PC-3 (cell line): ENCODE results near the gene CACNA2D2. TPM values are rescaled to one million over a fixed set of nuclear protein-coding genes. Genes with fewer than 3 reads are reported as not detected.
A peak's percentile ranks its signal among the peaks of the same experiment; 100 is the strongest.

Source experiments
- ATAC-seq: fragments of 200-7000 bp; cut with Tn5 transposase; 2 replicates; pipeline ENCODE4 v1.9.1; 2020; ENCODE audit warnings: mild to moderate bottlenecking, moderate library complexity
- BruUV-seq: library from RNA; stranded (reverse); fragments of 400-500 nt; replicated peaks from 2 replicates; lab custom pipeline; 2021; lab: Mats Ljungman, UMichigan
- CTCF ChIA-PET: fragments of 300-600 bp; sonication (Branson Sonifier 250); formaldehyde crosslinking; loops from one replicate; lab custom pipeline; 2022; ENCODE audit warnings: antibody characterized with exemption; lab: Charles Lee
- POLR2A ChIA-PET: fragments of 300-600 bp; sonication (Branson Sonifier 250); formaldehyde crosslinking; loops from one replicate; lab custom pipeline; 2022; ENCODE audit warnings: antibody characterized with exemption; ENCODE audit not compliant: unreplicated experiment; lab: Charles Lee
- DNase-seq: peaks from one replicate; pipeline ENCODE4 v3.0.0-alpha.2; 2015
- H2AFZ ChIP-seq: fragments of 300-600 bp; sonication (generic); 2 replicates; pipeline ENCODE4 v1.6.0; 2016; ENCODE audit warnings: antibody characterized with exemption, low read length
- H3F3A ChIP-seq: fragments of 300-600 bp; sonication (generic); one replicate; pipeline ENCODE4 v1.6.0; 2017; ENCODE audit warnings: antibody characterized with exemption, low read length, control low read depth, mild to moderate bottlenecking; ENCODE audit not compliant: unreplicated experiment
- H3K27ac ChIP-seq: fragments of 300-600 bp; sonication (generic); 2 replicates; pipeline ENCODE4 v1.5.1; 2016; ENCODE audit warnings: mild to moderate bottlenecking, low read length
- H3K27me3 ChIP-seq: fragments of 300-600 bp; sonication (generic); 2 replicates; pipeline ENCODE4 v1.6.1; 2016; ENCODE audit warnings: low read length, mixed read lengths
- H3K36me3 ChIP-seq: fragments of 300-600 bp; sonication (generic); 2 replicates; pipeline ENCODE4 v1.6.1; 2016; ENCODE audit warnings: low read depth, mixed run types, low read length, mixed read lengths
- H3K4me1 ChIP-seq: fragments of 300-600 bp; sonication (generic); 2 replicates; pipeline ENCODE4 v1.5.1; 2016; ENCODE audit warnings: low read length; ENCODE audit not compliant: insufficient read depth
- H3K4me2 ChIP-seq: fragments of 300-600 bp; sonication (generic); 2 replicates; pipeline ENCODE4 v1.6.0; 2016; ENCODE audit warnings: low read length
- H3K4me3 ChIP-seq: fragments of 300-600 bp; sonication (generic); 2 replicates; pipeline ENCODE4 v1.5.1; 2016; ENCODE audit warnings: mild to moderate bottlenecking, low read length, mixed read lengths
- H3K79me2 ChIP-seq: fragments of 300-600 bp; sonication (generic); 2 replicates; pipeline ENCODE4 v1.6.1; 2017; ENCODE audit warnings: low read length, mixed read lengths
- H3K9ac ChIP-seq: fragments of 300-600 bp; sonication (generic); 2 replicates; pipeline ENCODE4 v1.6.0; 2016; ENCODE audit warnings: mild to moderate bottlenecking, low read length
- H3K9me2 ChIP-seq: fragments of 300-600 bp; sonication (generic); replicated peaks from 2 replicates; pipeline ENCODE4 v1.6.1; 2016; ENCODE audit warnings: mixed run types, low read length, mixed read lengths
- H3K9me3 ChIP-seq: fragments of 300-600 bp; sonication (generic); 2 replicates; pipeline ENCODE4 v1.6.1; 2016; ENCODE audit warnings: low read length, mixed read lengths
- H4K20me1 ChIP-seq: fragments of 300-600 bp; sonication (generic); 2 replicates; pipeline ENCODE4 v1.6.1; 2016; ENCODE audit warnings: low read length, mixed read lengths
- CTCF ChIP-seq: fragments of 300-600 bp; sonication (generic); conservative IDR thresholded peaks from 2 replicates; pipeline ENCODE4 v1.5.1; 2017; ENCODE audit warnings: antibody characterized with exemption, low read depth, mild to moderate bottlenecking, low read length
- EZH2 ChIP-seq: fragments of 300-600 bp; sonication (generic); IDR thresholded peaks from one replicate; pipeline ENCODE4 v1.6.1; 2017; ENCODE audit warnings: antibody characterized with exemption, mild to moderate bottlenecking, low read length; ENCODE audit not compliant: unreplicated experiment
- EZH2phosphoT487 ChIP-seq: fragments of 300-600 bp; sonication (generic); IDR thresholded peaks from 2 replicates; pipeline ENCODE4 v1.6.1; 2018; ENCODE audit warnings: mild to moderate bottlenecking, antibody characterized with exemption, low read length, borderline replicate concordance
- intact Hi-C: fragments of 100-400 bp; cut with micrococcal nuclease; formaldehyde crosslinking; loops from 2 replicates; pipeline ENCODE4 v1.9.0; 2023
- total RNA-seq: library from RNA; depleted of rRNA; stranded (reverse); fragments of >200 nt; gene quantifications from 2 replicates; pipeline ENCODE4 v1.2.3, GENCODE V29; 2014

Gene CACNA2D2
- total RNA-seq, 1 experiment from 2014 or later, result 0.44 TPM

DNA sequence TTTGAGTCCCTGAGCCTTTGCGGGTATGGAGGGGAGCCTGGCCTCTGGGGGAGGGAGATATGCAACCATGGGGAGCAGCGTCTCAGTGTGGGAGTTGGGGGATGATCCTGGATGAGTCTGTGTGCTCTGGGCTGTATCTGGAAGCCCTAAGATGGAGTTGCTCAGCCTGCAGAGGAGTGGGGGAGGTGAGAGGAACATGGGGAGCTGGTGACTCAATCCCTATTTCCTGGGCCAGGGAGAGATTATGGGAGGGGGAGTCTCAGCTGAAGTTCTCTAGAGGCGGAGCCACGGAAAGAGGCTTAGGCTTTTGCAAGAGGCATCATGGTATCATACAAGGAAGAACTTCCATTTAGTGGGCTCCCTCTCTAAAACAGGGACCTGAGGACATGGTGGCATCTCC is 84.6 kb downstream of the CACNA2D2 start:
- Histone ChIP-seq H3K4me1 (no peaks in the 10 kb centered on the region), H3K9me2 (no peaks in the 10 kb centered on the region), H3K9me3 (no peaks in the 10 kb centered on the region), H4K20me1 (no peaks in the 10 kb centered on the region), H3K9ac (no peak overlapping the region), H3K79me2 (no peaks in the 10 kb centered on the region), H3K27ac (no peak overlapping the region), H3F3A (no peaks in the 10 kb centered on the region), H3K4me2 (no peak overlapping the region), H3K36me3 (no peaks in the 10 kb centered on the region), H3K4me3 (no peak overlapping the region), H3K27me3 (no peaks in the 10 kb centered on the region), H2AFZ (no peak overlapping the region)
- no TSS peak for BruUV-seq
- intact Hi-C loops, result no loop called here
- TF ChIP-seq EZH2 (no peak), CTCF (no peak), EZH2phosphoT487 (no peak)
- POLR2A ChIA-PET, result no interaction called here
- ATAC-seq (no peak), DNase-seq (no peak)
- CTCF ChIA-PET, result no interaction called here

GRCh38 chr3:50417637-50418033 is 85.8 kb downstream of the CACNA2D2 start:
- ChIA-PET CTCF (no interaction called here), POLR2A (no interaction called here)
- Histone ChIP-seq H3K27me3 (no peaks in the 10 kb centered on the region), H3K9me2 (no peaks in the 10 kb centered on the region), H3K9ac (no peak overlapping the region), H3K9me3 (no peaks in the 10 kb centered on the region), H3K79me2 (no peaks in the 10 kb centered on the region), H4K20me1 (no peaks in the 10 kb centered on the region), H3K4me1 (no peaks in the 10 kb centered on the region), H3K4me2 (no peak overlapping the region), H3K4me3 (no peak overlapping the region), H3K27ac (no peak overlapping the region), H3K36me3 (no peaks in the 10 kb centered on the region), H3F3A (no peaks in the 10 kb centered on the region), H2AFZ (no peak overlapping the region)
- intact Hi-C loops, result no loop called here
- no peak for TF ChIP-seq EZH2
- no peak for TF ChIP-seq CTCF
- no peak for TF ChIP-seq EZH2phosphoT487
- ATAC-seq (peak; percentile 53), DNase-seq (no peak)
- BruUV-seq, result no TSS peak

- no peaks in the 10 kb centered on the region for H3K4me1 ChIP-seq
- H3K27ac ChIP-seq, result no peak overlapping the region
- H3F3A ChIP-seq, result no peaks in the 10 kb centered on the region
- H3K9ac ChIP-seq, result no peak overlapping the region
- no peak overlapping the region for H3K4me2 ChIP-seq
- no peak for DNase-seq
- ChIA-PET POLR2A (no interaction called here), CTCF (no interaction called here)
- no TSS peak for BruUV-seq
- H3K9me2 ChIP-seq, result no peaks in the 10 kb centered on the region
- no peak overlapping the region for H2AFZ ChIP-seq
- H4K20me1 ChIP-seq, result no peaks in the 10 kb centered on the region
- TF ChIP-seq CTCF (no peak), EZH2phosphoT487 (no peak), EZH2 (no peak)
- H3K79me2 ChIP-seq, result no peaks in the 10 kb centered on the region
- H3K36me3 ChIP-seq, result no peaks in the 10 kb centered on the region
- intact Hi-C loops, result no loop called here
- H3K27me3 ChIP-seq, result no peaks in the 10 kb centered on the region
- no peak for ATAC-seq
- H3K4me3 ChIP-seq, result no peak overlapping the region
- no peaks in the 10 kb centered on the region for H3K9me3 ChIP-seq
Observed at GRCh38 chr3:50416736-50417636, 86.4 kb downstream of the CACNA2D2 start.
